ENCODE measurements around the gene BMPER. TPM values are rescaled to one million over a fixed set of nuclear protein-coding genes. Genes with fewer than 3 reads are reported as not detected.

Gene BMPER
- total and polyA plus RNA-seq, 3 experiments from 2014 or later, result not detected

- H3K27ac Mint-ChIP-seq, result no peak overlapping the region
- no peaks in the 10 kb centered on the region for H3K27me3 ChIP-seq (ENCODE audit: insufficient read depth, low read length, poor library complexity, severe bottlenecking)
- H3K27ac ChIP-seq (ENCODE audit: low read depth, low read length), result no peak overlapping the region
- ChIA-PET CTCF (no interaction called here), POLR2A (no interaction called here)
- H3K4me3 Mint-ChIP-seq, result no peak overlapping the region
- no peak overlapping the region for H3K4me3 ChIP-seq (ENCODE audit: low read length)
- no peaks in the 10 kb centered on the region for H3K9me3 ChIP-seq (ENCODE audit: low read length)
- no peak for DNase-seq
- peaks cover 2 to 13% of the 10 kb centered on the region in 2 donors for H3K27me3 Mint-ChIP-seq
- H3K9me3 Mint-ChIP-seq, result no peaks in the 10 kb centered on the region
- H3K36me3 ChIP-seq (ENCODE audit: insufficient read depth, low read length), result no peaks in the 10 kb centered on the region
- H3K4me1 Mint-ChIP-seq, result no peaks in the 10 kb centered on the region
- H3K4me1 ChIP-seq (ENCODE audit: insufficient read depth, low read length), result no peaks in the 10 kb centered on the region
- no peaks in the 10 kb centered on the region for H3K36me3 Mint-ChIP-seq
These were observed 44.8 kb downstream of the BMPER start for GRCh38 chr7:33950047-33950714.

GRCh38 chr7:33952824-33953223 is 47.5 kb downstream of the BMPER start:
- Mint-ChIP-seq H3K4me3 (no peak overlapping the region), H3K27me3 (peaks cover 3 to 5% of the 10 kb centered on the region in 2 donors), H3K36me3 (no peaks in the 10 kb centered on the region), H3K4me1 (no peaks in the 10 kb centered on the region), H3K27ac (no peak overlapping the region), H3K9me3 (peaks cover 0 to 2% (median 0%) of the 10 kb centered on the region in 5 donors)
- POLR2A ChIA-PET, result no interaction called here
- no peaks in the 10 kb centered on the region for H3K36me3 ChIP-seq (ENCODE audit: insufficient read depth, low read length)
- H3K4me1 ChIP-seq (ENCODE audit: insufficient read depth, low read length), result no peaks in the 10 kb centered on the region
- CTCF ChIA-PET, result interaction anchor here (0.7 kb wide), 1 partner anchor 19 kb away, joined by 3 read pairs; no protein-coding TSS in a partner anchor
- H3K27me3 ChIP-seq (ENCODE audit: insufficient read depth, low read length, poor library complexity, severe bottlenecking), result no peaks in the 10 kb centered on the region
- DNase-seq, result no peak
- no peak overlapping the region for H3K4me3 ChIP-seq (ENCODE audit: low read length)
- H3K27ac ChIP-seq (ENCODE audit: low read depth, low read length), result no peak overlapping the region
- no peaks in the 10 kb centered on the region for H3K9me3 ChIP-seq (ENCODE audit: low read length)

- CTCF ChIA-PET, result no interaction called here
- no peak overlapping the region for H3K4me3 Mint-ChIP-seq
These were observed 52.8 kb downstream of the BMPER start for GRCh38 chr7:33958104-33958503.

GRCh38 chr7:33959676-33960075 is 54.3 kb downstream of the BMPER start:
- H3K4me3 ChIP-seq (ENCODE audit: low read length), result no peak overlapping the region
- no peak overlapping the region for H3K27ac ChIP-seq (ENCODE audit: low read depth, low read length)
- CTCF ChIA-PET, result no interaction called here
- no peaks in the 10 kb centered on the region for H3K27me3 ChIP-seq (ENCODE audit: insufficient read depth, low read length, poor library complexity, severe bottlenecking)
- DNase-seq, result no peak
- Mint-ChIP-seq H3K27me3 (peaks cover 3 to 10% of the 10 kb centered on the region in 2 donors), H3K4me1 (no peaks in the 10 kb centered on the region), H3K27ac (no peak overlapping the region), H3K9me3 (peaks cover 0 to 3% (median 0%) of the 10 kb centered on the region in 5 donors), H3K36me3 (no peaks in the 10 kb centered on the region), H3K4me3 (no peak overlapping the region)
- no peaks in the 10 kb centered on the region for H3K36me3 ChIP-seq (ENCODE audit: insufficient read depth, low read length)
- no peaks in the 10 kb centered on the region for H3K9me3 ChIP-seq (ENCODE audit: low read length)
- no peaks in the 10 kb centered on the region for H3K4me1 ChIP-seq (ENCODE audit: insufficient read depth, low read length)
- POLR2A ChIA-PET, result no interaction called here

More at GRCh38 chr7:33958104-33958503, 52.8 kb downstream of the BMPER start:
- Mint-ChIP-seq H3K27ac (no peak overlapping the region), H3K27me3 (peaks cover 5 to 10% of the 10 kb centered on the region in 2 donors), H3K36me3 (no peaks in the 10 kb centered on the region), H3K9me3 (peaks cover 0 to 3% (median 0%) of the 10 kb centered on the region in 5 donors), H3K4me1 (no peaks in the 10 kb centered on the region)
- no peak overlapping the region for H3K4me3 ChIP-seq (ENCODE audit: low read length)
- no peak for DNase-seq
- no peak overlapping the region for H3K27ac ChIP-seq (ENCODE audit: low read depth, low read length)
- POLR2A ChIA-PET, result no interaction called here
- H3K9me3 ChIP-seq (ENCODE audit: low read length), result no peaks in the 10 kb centered on the region
- no peaks in the 10 kb centered on the region for H3K27me3 ChIP-seq (ENCODE audit: insufficient read depth, low read length, poor library complexity, severe bottlenecking)
- no peaks in the 10 kb centered on the region for H3K4me1 ChIP-seq (ENCODE audit: insufficient read depth, low read length)
- H3K36me3 ChIP-seq (ENCODE audit: insufficient read depth, low read length), result no peaks in the 10 kb centered on the region

GRCh38 chr7:33961948-33962347 is 56.6 kb downstream of the BMPER start:
- Mint-ChIP-seq H3K36me3 (no peaks in the 10 kb centered on the region), H3K4me1 (no peaks in the 10 kb centered on the region)
- CTCF ChIA-PET, result no interaction called here

GRCh38 chr7:33964417-33965182 is 59.3 kb downstream of the BMPER start:
- Mint-ChIP-seq H3K4me3 (no peak overlapping the region), H3K27me3 (peaks cover 3 to 8% of the 10 kb centered on the region in 2 donors)
- POLR2A ChIA-PET, result no interaction called here

More at GRCh38 chr7:33961948-33962347, 56.6 kb downstream of the BMPER start:
- no peaks in the 10 kb centered on the region for H3K36me3 ChIP-seq (ENCODE audit: insufficient read depth, low read length)
- POLR2A ChIA-PET, result no interaction called here
- H3K27me3 ChIP-seq (ENCODE audit: insufficient read depth, low read length, poor library complexity, severe bottlenecking), result no peaks in the 10 kb centered on the region
- no peak for DNase-seq
- H3K4me3 ChIP-seq (ENCODE audit: low read length), result no peak overlapping the region
- H3K9me3 Mint-ChIP-seq, result peaks cover 0 to 2% (median 0%) of the 10 kb centered on the region in 5 donors
- H3K9me3 ChIP-seq (ENCODE audit: low read length), result no peaks in the 10 kb centered on the region
- H3K27ac ChIP-seq (ENCODE audit: low read depth, low read length), result no peak overlapping the region
- no peak overlapping the region for H3K27ac Mint-ChIP-seq
- H3K4me3 Mint-ChIP-seq, result no peak overlapping the region
- peaks cover 3 to 8% of the 10 kb centered on the region in 2 donors for H3K27me3 Mint-ChIP-seq
- H3K4me1 ChIP-seq (ENCODE audit: insufficient read depth, low read length), result no peaks in the 10 kb centered on the region

GRCh38 chr7:33965183-33965744 is 59.9 kb downstream of the BMPER start:
- no peak overlapping the region for H3K4me3 ChIP-seq (ENCODE audit: low read length)
- H3K36me3 Mint-ChIP-seq, result no peaks in the 10 kb centered on the region
- no peak overlapping the region for H3K4me3 Mint-ChIP-seq
- no peaks in the 10 kb centered on the region for H3K4me1 Mint-ChIP-seq
- H3K9me3 Mint-ChIP-seq, result peaks cover 0 to 2% (median 0%) of the 10 kb centered on the region in 5 donors
- peaks cover 3 to 8% of the 10 kb centered on the region in 2 donors for H3K27me3 Mint-ChIP-seq
- CTCF ChIA-PET, result no interaction called here
- DNase-seq, result no peak
- H3K27ac Mint-ChIP-seq, result no peak overlapping the region
- no peaks in the 10 kb centered on the region for H3K4me1 ChIP-seq (ENCODE audit: insufficient read depth, low read length)
- POLR2A ChIA-PET, result no interaction called here
- H3K36me3 ChIP-seq (ENCODE audit: insufficient read depth, low read length), result no peaks in the 10 kb centered on the region
- no peaks in the 10 kb centered on the region for H3K9me3 ChIP-seq (ENCODE audit: low read length)
- no peak overlapping the region for H3K27ac ChIP-seq (ENCODE audit: low read depth, low read length)
- no peaks in the 10 kb centered on the region for H3K27me3 ChIP-seq (ENCODE audit: insufficient read depth, low read length, poor library complexity, severe bottlenecking)

More at GRCh38 chr7:33964417-33965182, 59.3 kb downstream of the BMPER start:
- H3K9me3 Mint-ChIP-seq, result peaks cover 0 to 2% (median 0%) of the 10 kb centered on the region in 5 donors
- no peak overlapping the region for H3K27ac Mint-ChIP-seq
- H3K4me1 Mint-ChIP-seq, result no peaks in the 10 kb centered on the region
- no peaks in the 10 kb centered on the region for H3K36me3 Mint-ChIP-seq
- H3K27ac ChIP-seq (ENCODE audit: low read depth, low read length), result no peak overlapping the region
- H3K4me1 ChIP-seq (ENCODE audit: insufficient read depth, low read length), result no peaks in the 10 kb centered on the region
- CTCF ChIA-PET, result no interaction called here
- no peak for DNase-seq
- no peak overlapping the region for H3K4me3 ChIP-seq (ENCODE audit: low read length)
- no peaks in the 10 kb centered on the region for H3K36me3 ChIP-seq (ENCODE audit: insufficient read depth, low read length)
- H3K9me3 ChIP-seq (ENCODE audit: low read length), result no peaks in the 10 kb centered on the region
- H3K27me3 ChIP-seq (ENCODE audit: insufficient read depth, low read length, poor library complexity, severe bottlenecking), result no peaks in the 10 kb centered on the region

GRCh38 chr7:33968591-33968990 is 63.3 kb downstream of the BMPER start:
- no peaks in the 10 kb centered on the region for H3K4me1 Mint-ChIP-seq
- no peak overlapping the region for H3K4me3 Mint-ChIP-seq
- no peaks in the 10 kb centered on the region for H3K27me3 Mint-ChIP-seq
- no peak overlapping the region for H3K27ac ChIP-seq (ENCODE audit: low read depth, low read length)
- no peaks in the 10 kb centered on the region for H3K4me1 ChIP-seq (ENCODE audit: insufficient read depth, low read length)
- DNase-seq, result no peak
- POLR2A ChIA-PET, result no interaction called here
- CTCF ChIA-PET, result interaction anchor here (1.3 kb wide), 1 partner anchor 36 kb away, joined by 3 read pairs; no protein-coding TSS in a partner anchor
- H3K36me3 ChIP-seq (ENCODE audit: insufficient read depth, low read length), result no peaks in the 10 kb centered on the region
- H3K27me3 ChIP-seq (ENCODE audit: insufficient read depth, low read length, poor library complexity, severe bottlenecking), result no peaks in the 10 kb centered on the region
- H3K27ac Mint-ChIP-seq, result no peak overlapping the region
- no peaks in the 10 kb centered on the region for H3K9me3 ChIP-seq (ENCODE audit: low read length)
- no peaks in the 10 kb centered on the region for H3K36me3 Mint-ChIP-seq
- H3K4me3 ChIP-seq (ENCODE audit: low read length), result no peak overlapping the region
- no peaks in the 10 kb centered on the region for H3K9me3 Mint-ChIP-seq
